ENCODE results near the gene LIF.

The LIF gene

DNA sequence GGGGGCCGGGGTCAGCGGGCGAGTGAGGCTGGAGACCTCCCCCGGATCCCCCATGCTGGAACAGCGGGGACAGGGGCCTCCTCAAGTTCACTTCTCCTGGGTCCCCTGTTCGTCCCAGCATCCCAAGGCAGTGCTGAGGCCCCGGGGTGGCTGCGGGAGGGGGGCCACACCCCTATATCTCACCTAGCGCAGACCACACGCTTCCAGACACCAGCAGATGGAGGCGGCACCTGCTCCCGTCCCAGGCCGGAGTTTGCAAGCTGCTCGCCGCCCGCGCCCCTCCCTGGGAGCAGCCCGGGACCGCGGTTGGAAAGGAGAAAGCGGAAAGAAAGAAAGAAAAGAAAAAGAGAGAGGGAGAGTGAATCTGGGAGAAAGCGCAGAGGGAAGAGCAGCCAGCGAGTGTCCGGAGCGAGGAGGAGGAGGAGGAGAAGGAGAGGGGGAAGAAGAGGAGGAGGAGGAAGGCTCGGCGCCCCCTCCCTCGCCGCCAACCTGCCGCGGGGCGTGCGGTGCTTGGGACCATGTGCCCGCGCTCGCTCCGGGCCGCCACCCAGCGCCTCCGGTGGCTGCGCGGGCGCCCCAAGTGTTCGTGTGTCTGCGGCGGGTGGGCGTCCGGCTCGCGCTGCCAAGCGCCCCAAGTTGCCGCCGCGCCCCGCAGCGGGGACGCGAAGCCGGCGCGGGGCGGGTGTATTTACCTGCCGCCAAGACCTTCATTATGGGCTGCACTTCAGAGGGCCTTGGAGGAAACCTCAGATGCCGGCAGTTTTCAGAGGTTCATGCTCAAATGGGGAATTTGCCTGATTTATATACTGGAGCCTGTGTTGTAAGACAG is at the start of gene LIF:
TSS of gene LIF (minus strand) at position 775 of the 829 bp plus-strand sequence. CDS start at position 711, 64 bp downstream.
- in situ Hi-C loops (cut with MboI; ENCODE audit: low sequenced_read_pairs, unreplicated experiment): no loop called here
- peak; percentile 82 for DNase-seq (ENCODE audit: low spot score)

DNA sequence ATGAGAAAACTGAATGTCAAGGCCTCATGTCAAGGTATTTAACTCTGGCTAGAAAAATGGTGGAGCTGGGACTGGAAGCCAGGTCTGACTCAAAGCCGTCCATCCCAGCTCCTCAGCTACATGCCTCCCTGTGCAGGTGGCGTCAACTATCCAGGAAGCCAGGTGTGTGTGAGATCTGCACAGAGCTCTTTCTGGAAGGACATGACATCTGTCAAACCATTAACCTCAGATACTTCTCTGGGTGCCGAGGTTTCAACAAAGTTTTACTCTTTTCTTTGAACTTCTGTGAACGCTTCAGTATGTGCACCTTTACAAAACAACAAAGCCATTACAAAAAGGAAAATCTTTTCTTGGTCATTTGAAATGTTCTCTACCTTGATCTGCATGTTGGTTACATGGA is 49.8 kb upstream of the LIF start:
- in situ Hi-C loops (cut with MboI; ENCODE audit: low sequenced_read_pairs, unreplicated experiment): no loop called here
- no peak for DNase-seq (ENCODE audit: low spot score)
- no peak for TF ChIP-seq CTCF (IDR thresholded peaks at IDR 0.05; ENCODE audit: borderline replicate concordance, control extremely low read depth, extremely low read depth, insufficient read depth, missing control alignments)

More for the DNA sequence above, at the start of gene LIF:
- TF ChIP-seq CTCF (IDR thresholded peaks at IDR 0.05; ENCODE audit: borderline replicate concordance, control extremely low read depth, extremely low read depth, insufficient read depth, missing control alignments): peak; percentile 42

- in situ Hi-C loops (cut with MboI; ENCODE audit: low sequenced_read_pairs, unreplicated experiment): no loop called here
Observed at GRCh38 chr22:30295576-30295975, 49.0 kb upstream of the LIF start.

DNA sequence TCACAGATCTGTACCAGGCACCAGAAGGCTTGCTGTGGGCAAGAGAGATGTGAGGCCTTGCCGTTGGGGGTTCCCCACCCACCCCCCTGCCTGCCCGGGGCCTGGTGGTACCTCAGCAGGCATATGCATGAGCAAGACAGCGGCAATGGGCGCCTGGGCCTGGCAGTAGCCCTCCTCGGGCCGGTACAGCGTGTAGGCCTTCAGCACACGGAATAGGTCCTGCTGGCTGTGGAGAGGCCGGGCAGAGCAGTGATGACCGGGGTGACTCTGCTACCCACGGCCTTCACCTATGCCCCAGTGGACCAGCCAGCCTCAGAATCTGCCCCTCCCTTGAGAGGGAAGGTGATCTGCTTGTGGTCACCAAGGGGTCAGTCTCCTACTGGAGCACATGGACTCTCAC is 48.3 kb upstream of the LIF start:
- in situ Hi-C loops (cut with MboI; ENCODE audit: low sequenced_read_pairs, unreplicated experiment): no loop called here
- no peak for TF ChIP-seq CTCF (IDR thresholded peaks at IDR 0.05; ENCODE audit: borderline replicate concordance, control extremely low read depth, extremely low read depth, insufficient read depth, missing control alignments)
- DNase-seq (ENCODE audit: low spot score): no peak

More at GRCh38 chr22:30295576-30295975, 49.0 kb upstream of the LIF start:
- no peak for TF ChIP-seq CTCF (IDR thresholded peaks at IDR 0.05; ENCODE audit: borderline replicate concordance, control extremely low read depth, extremely low read depth, insufficient read depth, missing control alignments)
- DNase-seq (ENCODE audit: low spot score): no peak

GRCh38 chr22:30294066-30294465 is 47.5 kb upstream of the LIF start:
- no peak for DNase-seq (ENCODE audit: low spot score)
- no peak for TF ChIP-seq CTCF (IDR thresholded peaks at IDR 0.05; ENCODE audit: borderline replicate concordance, control extremely low read depth, extremely low read depth, insufficient read depth, missing control alignments)
- in situ Hi-C loops (cut with MboI; ENCODE audit: low sequenced_read_pairs, unreplicated experiment): no loop called here

DNA sequence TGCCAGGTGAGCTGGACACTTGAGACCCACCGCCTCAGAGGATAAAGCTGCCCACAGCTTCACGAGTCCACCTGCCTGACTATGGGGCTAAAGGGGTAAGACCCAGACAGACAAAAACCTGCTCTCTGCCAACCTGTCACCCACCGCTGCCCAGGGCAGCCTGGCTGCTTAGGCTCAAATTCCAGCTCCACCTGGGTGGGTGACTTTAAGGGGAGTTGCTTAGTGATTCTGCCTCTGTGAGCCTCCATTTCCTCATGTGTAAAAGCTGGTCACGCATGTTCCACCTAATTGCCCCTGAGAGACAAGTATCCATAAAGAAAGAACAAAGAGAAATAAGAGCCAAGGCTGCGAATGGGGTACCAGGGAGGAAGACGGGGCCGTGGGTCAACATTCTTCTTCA is 46.5 kb upstream of the LIF start:
- no peak for TF ChIP-seq CTCF (IDR thresholded peaks at IDR 0.05; ENCODE audit: borderline replicate concordance, control extremely low read depth, extremely low read depth, insufficient read depth, missing control alignments)
- in situ Hi-C loops (cut with MboI; ENCODE audit: low sequenced_read_pairs, unreplicated experiment): no loop called here
- DNase-seq (ENCODE audit: low spot score): no peak
